Breast epithelium (tissue), 3 donors: Measurements from ENCODE around the gene ZSCAN4.

Experiments
- CTCF ChIP-seq, 3 donors: fragments of 450-650 bp; IDR thresholded peaks; one replicate each; pipeline ENCODE4 v1.5.1; 2016 to 2017; ENCODE audit warnings: antibody characterized with exemption in 3 of 3, mild to moderate bottlenecking in 3 of 3, moderate library complexity in 3 of 3
- POLR2A ChIP-seq: fragments of 450-650 bp; IDR thresholded peaks from one replicate; pipeline ENCODE4 v1.6.1; 2016; ENCODE audit warnings: antibody characterized with exemption, mild to moderate bottlenecking, moderate library complexity
- POLR2AphosphoS5 ChIP-seq, 3 donors: sonication (generic); formaldehyde crosslinking; IDR thresholded peaks; one replicate each; pipeline ENCODE4 v1.6.1; 2017; ENCODE audit warnings: antibody characterized with exemption in 3 of 3

DNA sequence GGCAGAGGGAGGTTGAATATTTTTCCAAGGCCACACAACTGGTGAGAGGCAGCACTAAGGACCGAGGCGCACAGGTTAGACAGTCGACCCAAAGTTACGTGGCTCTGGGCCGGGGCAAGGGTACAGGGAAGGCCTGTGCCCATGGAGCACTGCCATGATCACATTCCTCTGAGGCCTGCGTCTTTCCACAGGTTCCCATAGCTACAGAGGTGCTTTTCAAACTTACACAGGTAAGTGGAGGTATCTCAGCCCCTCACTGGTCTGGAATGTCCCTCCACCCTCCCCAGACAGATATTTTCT, 35.0 kb upstream of the ZSCAN4 start:
- TF ChIP-seq CTCF (IDR thresholded peaks at IDR 0.05) (no peak), POLR2AphosphoS5 (IDR thresholded peaks at IDR 0.05) (no peak), POLR2A (no peak)
